Fibroblast of lung (primary cell): ENCODE data around the gene TBC1D8.
A peak's percentile ranks its signal among the peaks of the same experiment; 100 is the strongest.

ENCODE experiments used
- EZH2 ChIP-seq: IDR thresholded peaks from 2 replicates; pipeline ENCODE4 v1.5.1; 2012; ENCODE audit warnings: low read length, control low read depth, mild to moderate bottlenecking; ENCODE audit errors: missing control alignments
- TF ChIP-seq, protein P1 (sequence below), 2 donors: IDR thresholded peaks in 1 of 2; conservative IDR thresholded peaks in 1 of 2; 1 replicate in 1 of 2; 2 replicates in 1 of 2; pipeline ENCODE4 v1.5.1; 2011 to 2012; ENCODE audit warnings: low read length in 2 of 2, control low read depth in 1 of 2, inconsistent platforms in 1 of 2, low read depth in 1 of 2, mild to moderate bottlenecking in 1 of 2

DNA sequence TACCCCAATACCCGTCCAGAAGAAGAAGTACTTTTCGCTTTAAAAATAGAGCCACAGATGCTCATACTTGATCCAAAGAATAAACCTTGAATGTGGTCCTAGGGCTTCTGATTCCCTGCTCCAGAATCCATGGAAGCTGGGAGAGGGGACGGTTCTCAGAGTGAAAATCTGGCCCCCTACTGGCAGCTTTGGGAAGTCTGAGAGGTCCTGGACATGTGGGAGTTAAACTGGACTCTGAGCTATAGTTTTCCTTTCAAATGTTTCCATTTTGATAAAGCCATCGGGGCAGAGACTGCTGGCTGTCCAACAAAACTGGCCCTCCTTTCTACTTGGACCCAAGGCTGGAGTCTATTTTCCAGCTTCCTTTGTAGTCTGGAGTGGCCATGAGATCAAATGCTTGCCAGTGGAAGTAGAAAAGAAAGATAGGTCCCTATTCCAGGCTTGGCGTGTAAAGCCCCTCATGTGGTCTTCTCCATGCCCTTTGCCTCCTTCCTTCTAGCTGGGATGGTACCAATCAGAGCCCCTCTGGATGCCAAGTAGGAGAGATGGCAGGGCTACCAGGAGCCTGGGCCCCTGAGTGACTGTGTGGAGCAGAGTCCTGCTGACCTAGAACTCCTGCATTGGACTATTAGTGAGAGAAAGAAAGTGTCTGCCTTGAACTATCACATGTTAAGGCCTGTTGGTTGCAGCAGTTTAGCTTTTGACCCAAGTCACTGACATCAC lies 37.7 kb upstream of the TBC1D8 start:
- TF ChIP-seq, protein P1, sequence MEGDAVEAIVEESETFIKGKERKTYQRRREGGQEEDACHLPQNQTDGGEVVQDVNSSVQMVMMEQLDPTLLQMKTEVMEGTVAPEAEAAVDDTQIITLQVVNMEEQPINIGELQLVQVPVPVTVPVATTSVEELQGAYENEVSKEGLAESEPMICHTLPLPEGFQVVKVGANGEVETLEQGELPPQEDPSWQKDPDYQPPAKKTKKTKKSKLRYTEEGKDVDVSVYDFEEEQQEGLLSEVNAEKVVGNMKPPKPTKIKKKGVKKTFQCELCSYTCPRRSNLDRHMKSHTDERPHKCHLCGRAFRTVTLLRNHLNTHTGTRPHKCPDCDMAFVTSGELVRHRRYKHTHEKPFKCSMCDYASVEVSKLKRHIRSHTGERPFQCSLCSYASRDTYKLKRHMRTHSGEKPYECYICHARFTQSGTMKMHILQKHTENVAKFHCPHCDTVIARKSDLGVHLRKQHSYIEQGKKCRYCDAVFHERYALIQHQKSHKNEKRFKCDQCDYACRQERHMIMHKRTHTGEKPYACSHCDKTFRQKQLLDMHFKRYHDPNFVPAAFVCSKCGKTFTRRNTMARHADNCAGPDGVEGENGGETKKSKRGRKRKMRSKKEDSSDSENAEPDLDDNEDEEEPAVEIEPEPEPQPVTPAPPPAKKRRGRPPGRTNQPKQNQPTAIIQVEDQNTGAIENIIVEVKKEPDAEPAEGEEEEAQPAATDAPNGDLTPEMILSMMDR (conservative IDR thresholded peaks at IDR 0.05 in 1 of 2, IDR thresholded peaks at IDR 0.05 in 1 of 2; ENCODE audit: low read depth in 1 of 2, low read length in 2 of 2) = peak; percentile 67 to 74
- no peak for TF ChIP-seq EZH2
